IMR-90 (cell line): ENCODE data around the gene GRAMD2B. TPM values are rescaled to one million over a fixed set of nuclear protein-coding genes. Genes with fewer than 3 reads are reported as not detected.

ENCODE experiments used
- ATAC-seq: fragments of 200-7000 bp; cut with Tn5 transposase; 2 replicates; pipeline ENCODE4 v1.9.1; 2020; ENCODE audit warnings: low read depth, mild to moderate bottlenecking, moderate library complexity
- BruUV-seq: library from RNA; stranded (reverse); fragments of 400-500 nt; replicated peaks from 2 replicates; lab custom pipeline; 2021; lab: Mats Ljungman, UMichigan
- CTCF ChIA-PET: fragments of 300-600 bp; formaldehyde crosslinking; extraction: SDS; loops from one replicate; lab custom pipeline; 2021; ENCODE audit warnings: antibody characterized with exemption; lab: Yijun Ruan, JAX
- POLR2A ChIA-PET: fragments of 300-600 bp; sonication (Branson Sonifier 250); formaldehyde crosslinking; loops from one replicate; lab custom pipeline; 2022; ENCODE audit warnings: antibody characterized with exemption; ENCODE audit not compliant: unreplicated experiment; lab: Charles Lee
- DNase-seq: peaks from one replicate; pipeline ENCODE4 v3.0.0; 2013
- H2AFZ ChIP-seq: replicated peaks from 2 replicates; pipeline ENCODE3; 2013; ENCODE audit warnings: low read length, mild to moderate bottlenecking; ENCODE audit not compliant: poor library complexity
- H2AK5ac ChIP-seq: 2 replicates; pipeline ENCODE4 v1.6.1; 2013; ENCODE audit warnings: low read depth, low read length, inconsistent platforms
- H2AK9ac ChIP-seq: replicated peaks from 2 replicates; pipeline ENCODE3; 2013; ENCODE audit warnings: mild to moderate bottlenecking, low read depth, low read length, moderate library complexity; ENCODE audit not compliant: poor library complexity
- H2BK120ac ChIP-seq: 2 replicates; pipeline ENCODE4 v1.6.1; 2013; ENCODE audit warnings: low read depth, low read length, inconsistent platforms
- H2BK15ac ChIP-seq: 3 replicates; pipeline ENCODE4 v1.6.1; 2013; ENCODE audit warnings: low read depth, low read length, inconsistent platforms
- H2BK20ac ChIP-seq: 2 replicates; pipeline ENCODE4 v1.6.1; 2013; ENCODE audit warnings: low read depth, mild to moderate bottlenecking, inconsistent platforms, low read length, moderate library complexity
- H2BK5ac ChIP-seq: 2 replicates; pipeline ENCODE4 v1.6.1; 2013; ENCODE audit warnings: mild to moderate bottlenecking, low read depth, low read length, inconsistent platforms; ENCODE audit not compliant: poor library complexity, severe bottlenecking
- H3K14ac ChIP-seq: replicated peaks from 2 replicates; pipeline ENCODE4 v1.6.1; 2013; ENCODE audit warnings: low read depth, low read length, inconsistent platforms
- H3K18ac ChIP-seq: 2 replicates; pipeline ENCODE4 v1.6.1; 2013; ENCODE audit warnings: low read depth, low read length, control low read depth
- H3K23ac ChIP-seq: 2 replicates; pipeline ENCODE4 v1.6.1; 2013; ENCODE audit warnings: low read depth, low read length, inconsistent platforms
- H3K27ac ChIP-seq: 2 replicates; pipeline ENCODE4 v1.5.1; 2013; ENCODE audit warnings: mild to moderate bottlenecking, control low read depth, low read length; ENCODE audit not compliant: insufficient read depth
- H3K27me3 ChIP-seq: 2 replicates; pipeline ENCODE4 v1.6.1; 2013; ENCODE audit warnings: low read length; ENCODE audit not compliant: control insufficient read depth, insufficient read depth
- H3K36me3 ChIP-seq: 2 replicates; pipeline ENCODE4 v1.6.1; 2013; ENCODE audit warnings: low read length, mixed read lengths; ENCODE audit not compliant: control insufficient read depth, insufficient read depth
- H3K4ac ChIP-seq: 2 replicates; pipeline ENCODE4 v1.6.1; 2013; ENCODE audit warnings: low read depth, low read length, inconsistent platforms
- H3K4me1 ChIP-seq: 2 replicates; pipeline ENCODE4 v1.6.1; 2013; ENCODE audit warnings: low read length, mixed read lengths; ENCODE audit not compliant: control insufficient read depth, insufficient read depth
- H3K4me2 ChIP-seq: 2 replicates; pipeline ENCODE4 v1.6.1; 2013; ENCODE audit warnings: low read depth, mild to moderate bottlenecking, control low read depth, low read length, moderate library complexity
- H3K4me3 ChIP-seq: 2 replicates; pipeline ENCODE4 v1.5.1; 2013; ENCODE audit warnings: low read depth, mild to moderate bottlenecking, control low read depth, low read length, moderate library complexity; ENCODE audit not compliant: insufficient read depth
- H3K56ac ChIP-seq: 2 replicates; pipeline ENCODE4 v1.6.1; 2013; ENCODE audit warnings: low read length, inconsistent platforms; ENCODE audit not compliant: insufficient read depth; ENCODE audit errors: extremely low read depth
- H3K79me1 ChIP-seq, 2 experiments: 2 replicates each; pipeline ENCODE4 v1.6.1; 2013; ENCODE audit warnings: low read length in 2 of 2, inconsistent platforms in 1 of 2, low read depth in 1 of 2
- H3K9ac ChIP-seq: 2 replicates; pipeline ENCODE4 v1.6.1; 2013; ENCODE audit warnings: low read depth, low read length, control low read depth
- H3K9me1 ChIP-seq: 2 replicates; pipeline ENCODE4 v1.6.1; 2013; ENCODE audit warnings: low read length, inconsistent platforms; ENCODE audit not compliant: insufficient read depth
- H3K9me3 ChIP-seq: 2 replicates; pipeline ENCODE4 v1.6.1; 2013; ENCODE audit warnings: low read length; ENCODE audit not compliant: control insufficient read depth, insufficient read depth
- H4K20me1 ChIP-seq: 2 replicates; pipeline ENCODE4 v1.6.1; 2013; ENCODE audit warnings: low read length, inconsistent platforms; ENCODE audit not compliant: insufficient read depth
- H4K5ac ChIP-seq: 2 replicates; pipeline ENCODE4 v1.6.1; 2013; ENCODE audit warnings: mild to moderate bottlenecking, low read depth, low read length, control low read depth
- H4K8ac ChIP-seq, 2 experiments: 2 replicates each; pipeline ENCODE4 v1.6.1; 2013; ENCODE audit warnings: low read depth in 2 of 2, low read length in 2 of 2, control low read depth in 1 of 2, inconsistent platforms in 1 of 2
- H4K91ac ChIP-seq: 2 replicates; pipeline ENCODE4 v1.6.1; 2013; ENCODE audit warnings: low read depth, low read length, inconsistent platforms; ENCODE audit not compliant: insufficient read depth
- CEBPB ChIP-seq: IDR thresholded peaks from 2 replicates; pipeline ENCODE4 v1.6.1; 2012; ENCODE audit warnings: low read depth, low read length, improper control_type of control experiment
- MAZ ChIP-seq: IDR thresholded peaks from 2 replicates; pipeline ENCODE4 v1.6.1; 2012; ENCODE audit warnings: low read depth, mild to moderate bottlenecking, low read length, improper control_type of control experiment, moderate library complexity, borderline replicate concordance
- RAD21 ChIP-seq: IDR thresholded peaks from 2 replicates; pipeline ENCODE4 v1.6.1; 2012; ENCODE audit warnings: low read length, improper control_type of control experiment
- RFX5 ChIP-seq: IDR thresholded peaks from 2 replicates; pipeline ENCODE4 v1.8.0; 2012; ENCODE audit warnings: low read depth, mild to moderate bottlenecking, low read length, moderate library complexity
- WGBS, 2 experiments: methylation state at CpG; one replicate each; pipeline versions ENCODE4 v1.1.5 to v1.1.7; 2013; ENCODE audit warnings: missing lambda C conversion rate in 2 of 2; ENCODE audit not compliant: insufficient read length in 1 of 2; ENCODE audit errors: extremely low coverage in 2 of 2; 5-methylcytosine and 5-hydroxymethylcytosine counted together
- dilution Hi-C: fragments of 300-500 bp; cut with HindIII; formaldehyde crosslinking; loops from one replicate; pipeline ENCODE4 v1.14.3; 2018; ENCODE audit warnings: low sequenced_read_pairs; ENCODE audit not compliant: unreplicated experiment
- in situ Hi-C: fragments of 300-500 bp; cut with MboI; formaldehyde crosslinking; loops from 3 replicates; pipeline ENCODE4 v1.14.3; 2019; ENCODE audit warnings: low sequenced_read_pairs, inconsistent platforms, mixed read lengths
- intact Hi-C: fragments of 100-400 bp; cut with micrococcal nuclease; formaldehyde crosslinking; loops from 2 replicates; pipeline ENCODE4 v1.10.0; 2022
- polyA plus RNA-seq, 3 experiments: library from polyadenylated mRNA; depleted of rRNA; stranded (reverse); fragments of >200 nt; gene quantifications; 2 replicates each; pipeline ENCODE4 v1.2.3, GENCODE V29; 2012; ENCODE audit warnings: low replicate concordance in 1 of 3
- total RNA-seq: library from RNA; depleted of rRNA; stranded (reverse); fragments of >200 nt; gene quantifications from 2 replicates; pipeline ENCODE4 v1.2.3, GENCODE V29; 2012
- TF ChIP-seq, protein P1 (sequence below): fragments of 150-350 bp; IDR thresholded peaks from 2 replicates; pipeline ENCODE4 v1.6.1; 2017; ENCODE audit warnings: mild to moderate bottlenecking, antibody characterized with exemption, low read length, low read depth

Gene GRAMD2B
- total and polyA plus RNA-seq, 2 of the 4 experiments (the other 2 are of a cell fraction), result 13.9 to 20.3 TPM

- Histone ChIP-seq H2AK9ac (no peak overlapping the region), H2AK5ac (no peak overlapping the region), H3K36me3 (peaks cover 9% of the 10 kb centered on the region), H3K79me1 (peaks cover 19 to 35% of the 10 kb centered on the region in 2 experiments), H2BK120ac (no peak overlapping the region), H4K91ac (no peak overlapping the region), H3K27me3 (no peaks in the 10 kb centered on the region), H2BK15ac (no peak overlapping the region), H2BK5ac (no peak overlapping the region), H4K8ac (no peak overlapping the region), H3K27ac (no peak overlapping the region), H3K23ac (no peak overlapping the region), H3K4me1 (no peaks in the 10 kb centered on the region), H2BK20ac (no peak overlapping the region), H2AFZ (no peak overlapping the region), H3K9me1 (peaks cover 5% of the 10 kb centered on the region), H3K4ac (no peak overlapping the region), H3K4me3 (no peak overlapping the region), H4K20me1 (no peaks in the 10 kb centered on the region; the same call in 1 of the 2 replicates), H4K5ac (no peak overlapping the region), H3K18ac (no peak overlapping the region), H3K9me3 (no peaks in the 10 kb centered on the region), H3K14ac (no peak overlapping the region), H3K4me2 (no peak overlapping the region), H3K9ac (no peak overlapping the region), H3K56ac (no peak overlapping the region)
- intact Hi-C loops (no loop called here), dilution Hi-C loops (no loop called here), in situ Hi-C loops (no loop called here)
- no peak for DNase-seq
- BruUV-seq, result no TSS peak
- 85% methylated on average over 4 of the region's 7 CpGs; no CpG with 5 or more reads in 1 of the 2 experiments for WGBS, 2 experiments
- ChIA-PET POLR2A (no interaction called here), CTCF (no interaction called here)
- TF ChIP-seq CEBPB (no peak), RAD21 (no peak), MAZ (no peak), RFX5 (no peak)
- TF ChIP-seq, protein P1, sequence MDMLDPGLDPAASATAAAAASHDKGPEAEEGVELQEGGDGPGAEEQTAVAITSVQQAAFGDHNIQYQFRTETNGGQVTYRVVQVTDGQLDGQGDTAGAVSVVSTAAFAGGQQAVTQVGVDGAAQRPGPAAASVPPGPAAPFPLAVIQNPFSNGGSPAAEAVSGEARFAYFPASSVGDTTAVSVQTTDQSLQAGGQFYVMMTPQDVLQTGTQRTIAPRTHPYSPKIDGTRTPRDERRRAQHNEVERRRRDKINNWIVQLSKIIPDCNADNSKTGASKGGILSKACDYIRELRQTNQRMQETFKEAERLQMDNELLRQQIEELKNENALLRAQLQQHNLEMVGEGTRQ, result no peak
- no peak for ATAC-seq
Observed at GRCh38 chr5:126464959-126465358, 41.8 kb downstream of the GRAMD2B start.
